ENCODE measurements around the gene SLC17A5. TPM values are rescaled to one million over a fixed set of nuclear protein-coding genes. Genes with fewer than 3 reads are reported as not detected.
A peak's percentile ranks its signal among the peaks of the same experiment; 100 is the strongest.

SLC17A5 gene, protein sequence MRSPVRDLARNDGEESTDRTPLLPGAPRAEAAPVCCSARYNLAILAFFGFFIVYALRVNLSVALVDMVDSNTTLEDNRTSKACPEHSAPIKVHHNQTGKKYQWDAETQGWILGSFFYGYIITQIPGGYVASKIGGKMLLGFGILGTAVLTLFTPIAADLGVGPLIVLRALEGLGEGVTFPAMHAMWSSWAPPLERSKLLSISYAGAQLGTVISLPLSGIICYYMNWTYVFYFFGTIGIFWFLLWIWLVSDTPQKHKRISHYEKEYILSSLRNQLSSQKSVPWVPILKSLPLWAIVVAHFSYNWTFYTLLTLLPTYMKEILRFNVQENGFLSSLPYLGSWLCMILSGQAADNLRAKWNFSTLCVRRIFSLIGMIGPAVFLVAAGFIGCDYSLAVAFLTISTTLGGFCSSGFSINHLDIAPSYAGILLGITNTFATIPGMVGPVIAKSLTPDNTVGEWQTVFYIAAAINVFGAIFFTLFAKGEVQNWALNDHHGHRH
- polyA plus RNA-seq (2013, experiment 1 of 2), result 7.9 TPM
- polyA plus RNA-seq (2013, experiment 2 of 2), result 8.0 TPM

- no peak within 1 kb of the TSS for H2AK5ac ChIP-seq (ENCODE audit: low read depth, low read length)
- H4K8ac ChIP-seq (ENCODE audit: low read depth, low read length), result no peak within 1 kb of the TSS
- DNase-seq (ENCODE audit: low spot score), result peak; percentile 89
- no CpG with 5 or more reads among the region's 90 CpGs for WGBS, 2 donors (ENCODE audit: extremely low coverage in 2 of 2, insufficient read length in 2 of 2, insufficient replicate concordance in 1 of 2)
- peak within 1 kb of the TSS; percentile 85 for H3K23ac ChIP-seq (ENCODE audit: low read depth, low read length, poor library complexity)
- no peaks in the 10 kb centered on the region for H3K27me3 ChIP-seq (ENCODE audit: control insufficient read depth in 3 of 3, insufficient read depth in 3 of 3, low read depth in 1 of 3, low read length in 3 of 3)
- peak within 1 kb of the TSS; percentile 98 for H3K18ac ChIP-seq (ENCODE audit: low read length)
- H3K4me3 ChIP-seq (ENCODE audit: low read length in 2 of 2), result peak within 1 kb of the TSS; percentile 96 to 98
- H4K91ac ChIP-seq (ENCODE audit: low read depth, low read length, poor library complexity), result no peak within 1 kb of the TSS
- H3K4me1 ChIP-seq (ENCODE audit: control insufficient read depth in 2 of 2, insufficient read depth in 1 of 2, low read depth in 1 of 2, low read length in 2 of 2), result peaks cover 3 to 7% of the 10 kb centered on the region in 2 donors
- H2AFZ ChIP-seq (ENCODE audit: low read length), result peak within 1 kb of the TSS; percentile 100
- H2BK15ac ChIP-seq (ENCODE audit: low read length), result peak within 1 kb of the TSS; percentile 92
- peak within 1 kb of the TSS; percentile 89 for H3K14ac ChIP-seq (ENCODE audit: low read length)
- H3K4ac ChIP-seq (ENCODE audit: low read length), result no peak within 1 kb of the TSS
- H2BK12ac ChIP-seq (ENCODE audit: low read length), result no peak within 1 kb of the TSS
- no peaks in the 10 kb centered on the region for H3K9me3 ChIP-seq (replicated peaks in 1 of 2; ENCODE audit: control insufficient read depth in 2 of 2, insufficient read depth in 1 of 2, low read depth in 1 of 2, low read length in 2 of 2)
- peaks cover 1% of the 10 kb centered on the region for H3K79me1 ChIP-seq (ENCODE audit: low read depth, low read length)
- H3K9ac ChIP-seq (ENCODE audit: low read depth, low read length, poor library complexity), result peak within 1 kb of the TSS; percentile 90
- peak within 1 kb of the TSS; percentile 63 for H3K27ac ChIP-seq (replicated peaks; ENCODE audit: low read length)
- H3K36me3 ChIP-seq (replicated peaks in 1 of 2; ENCODE audit: control insufficient read depth in 2 of 2, insufficient read depth in 2 of 2, low read length in 2 of 2), result peaks cover 0 to 2% of the 10 kb centered on the region in 2 donors
- H2BK120ac ChIP-seq (ENCODE audit: low read depth, low read length), result no peak within 1 kb of the TSS
- H3K4me2 ChIP-seq (ENCODE audit: insufficient read depth, low read length, poor library complexity, severe bottlenecking), result peak within 1 kb of the TSS; percentile 79
- no peak within 1 kb of the TSS for H2BK5ac ChIP-seq (ENCODE audit: low read length)
These were observed at the start of gene SLC17A5 for GRCh38 chr6:73653571-73654424. SLC17A5 (minus strand) TSS chr6:73653992; CDS start chr6:73653886, 106 bp downstream.

DNA sequence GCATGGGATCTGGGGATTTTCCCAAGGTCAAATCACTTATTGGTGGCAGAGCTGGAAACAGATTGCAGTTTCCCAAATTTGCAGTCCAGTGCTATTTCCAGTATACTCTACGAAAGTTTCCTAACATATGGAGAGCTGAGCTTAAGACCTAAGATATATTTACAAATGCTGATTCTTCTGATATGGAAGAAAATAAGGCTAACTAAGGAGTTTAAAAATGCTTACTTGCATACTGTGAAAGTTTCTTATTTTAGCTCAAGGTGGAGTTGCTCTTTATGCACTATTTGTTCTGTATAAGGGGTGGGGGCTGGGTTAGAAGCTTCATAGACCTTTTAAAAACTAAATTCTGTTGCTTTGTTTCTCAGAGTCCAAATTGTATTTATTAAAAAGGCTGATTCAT is 49.7 kb upstream of the SLC17A5 start:
- Histone ChIP-seq H2BK15ac (ENCODE audit: low read length) (no peak overlapping the region), H3K4ac (ENCODE audit: low read length) (no peak overlapping the region), H3K23ac (ENCODE audit: low read depth, low read length, poor library complexity) (no peak overlapping the region), H3K27ac (replicated peaks; ENCODE audit: low read length) (no peak overlapping the region), H3K4me1 (ENCODE audit: control insufficient read depth in 2 of 2, insufficient read depth in 1 of 2, low read depth in 1 of 2, low read length in 2 of 2) (no peaks in the 10 kb centered on the region), H2BK5ac (ENCODE audit: low read length) (no peak overlapping the region), H3K79me1 (ENCODE audit: low read depth, low read length) (no peaks in the 10 kb centered on the region), H3K4me2 (ENCODE audit: insufficient read depth, low read length, poor library complexity, severe bottlenecking) (no peak overlapping the region), H2AFZ (ENCODE audit: low read length) (no peak overlapping the region), H4K8ac (ENCODE audit: low read depth, low read length) (no peak overlapping the region), H4K91ac (ENCODE audit: low read depth, low read length, poor library complexity) (no peak overlapping the region), H2BK120ac (ENCODE audit: low read depth, low read length) (no peak overlapping the region), H3K14ac (ENCODE audit: low read length) (no peak overlapping the region), H3K27me3 (ENCODE audit: control insufficient read depth in 3 of 3, insufficient read depth in 3 of 3, low read depth in 1 of 3, low read length in 3 of 3) (peaks cover 0 to 3% (median 0%) of the 10 kb centered on the region in 3 experiments), H3K9ac (ENCODE audit: low read depth, low read length, poor library complexity) (no peak overlapping the region), H3K4me3 (ENCODE audit: low read length in 2 of 2) (no peak overlapping the region), H3K9me3 (replicated peaks in 1 of 2; ENCODE audit: control insufficient read depth in 2 of 2, insufficient read depth in 1 of 2, low read depth in 1 of 2, low read length in 2 of 2) (peaks cover 0 to 1% of the 10 kb centered on the region in 2 donors), H3K36me3 (replicated peaks in 1 of 2; ENCODE audit: control insufficient read depth in 2 of 2, insufficient read depth in 2 of 2, low read length in 2 of 2) (no peaks in the 10 kb centered on the region), H2BK12ac (ENCODE audit: low read length) (no peak overlapping the region), H3K18ac (ENCODE audit: low read length) (no peak overlapping the region), H2AK5ac (ENCODE audit: low read depth, low read length) (no peak overlapping the region)
- DNase-seq (ENCODE audit: low spot score), result no peak
- WGBS, 2 donors (ENCODE audit: extremely low coverage in 2 of 2, insufficient read length in 2 of 2, insufficient replicate concordance in 1 of 2), result no CpG with 5 or more reads among the region's 1 CpG

DNA sequence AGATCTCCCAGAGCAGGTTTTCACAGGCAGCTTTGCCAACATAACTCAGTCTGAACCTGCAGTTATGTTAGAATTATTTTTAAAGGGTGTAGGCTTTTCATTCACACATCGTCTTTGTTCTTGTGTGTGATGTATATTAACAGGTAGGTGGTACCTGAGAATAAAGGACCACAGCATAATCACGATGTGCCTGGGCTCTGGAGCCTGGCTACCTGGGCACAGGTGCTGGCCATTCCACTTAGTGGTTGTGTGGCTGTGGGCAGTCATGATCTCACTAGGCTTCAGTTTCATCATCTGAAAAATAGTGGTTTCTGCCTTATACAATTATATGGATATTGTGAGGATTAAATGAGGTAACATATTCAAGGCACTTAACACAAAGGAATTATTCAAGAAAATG is 48.7 kb upstream of the SLC17A5 start:
- no peak overlapping the region for H2BK120ac ChIP-seq (ENCODE audit: low read depth, low read length)
- no peak overlapping the region for H3K4ac ChIP-seq (ENCODE audit: low read length)
- no peak for DNase-seq (ENCODE audit: low spot score)

More for the DNA sequence above, 48.7 kb upstream of the SLC17A5 start:
- H2BK5ac ChIP-seq (ENCODE audit: low read length), result no peak overlapping the region
- H2AFZ ChIP-seq (ENCODE audit: low read length), result no peak overlapping the region
- no peak overlapping the region for H2AK5ac ChIP-seq (ENCODE audit: low read depth, low read length)
- no peaks in the 10 kb centered on the region for H3K79me1 ChIP-seq (ENCODE audit: low read depth, low read length)
- peaks cover 0 to 10% (median 0%) of the 10 kb centered on the region in 3 experiments for H3K27me3 ChIP-seq (ENCODE audit: control insufficient read depth in 3 of 3, insufficient read depth in 3 of 3, low read depth in 1 of 3, low read length in 3 of 3)
- no peak overlapping the region for H2BK12ac ChIP-seq (ENCODE audit: low read length)
- no peak overlapping the region for H3K9ac ChIP-seq (ENCODE audit: low read depth, low read length, poor library complexity)
- no peak overlapping the region for H2BK15ac ChIP-seq (ENCODE audit: low read length)
- no peaks in the 10 kb centered on the region for H3K4me1 ChIP-seq (ENCODE audit: control insufficient read depth in 2 of 2, insufficient read depth in 1 of 2, low read depth in 1 of 2, low read length in 2 of 2)
- H3K9me3 ChIP-seq (replicated peaks in 1 of 2; ENCODE audit: control insufficient read depth in 2 of 2, insufficient read depth in 1 of 2, low read depth in 1 of 2, low read length in 2 of 2), result peaks cover 0 to 1% of the 10 kb centered on the region in 2 donors
- WGBS, 2 donors (ENCODE audit: extremely low coverage in 2 of 2, insufficient read length in 2 of 2, insufficient replicate concordance in 1 of 2), result no CpG with 5 or more reads among the region's 2 CpGs
- no peak overlapping the region for H3K4me3 ChIP-seq (ENCODE audit: low read length in 2 of 2)
- no peak overlapping the region for H3K23ac ChIP-seq (ENCODE audit: low read depth, low read length, poor library complexity)
- H3K14ac ChIP-seq (ENCODE audit: low read length), result no peak overlapping the region
- no peak overlapping the region for H4K91ac ChIP-seq (ENCODE audit: low read depth, low read length, poor library complexity)
- no peak overlapping the region for H3K4me2 ChIP-seq (ENCODE audit: insufficient read depth, low read length, poor library complexity, severe bottlenecking)
- H4K8ac ChIP-seq (ENCODE audit: low read depth, low read length), result no peak overlapping the region
- no peaks in the 10 kb centered on the region for H3K36me3 ChIP-seq (replicated peaks in 1 of 2; ENCODE audit: control insufficient read depth in 2 of 2, insufficient read depth in 2 of 2, low read length in 2 of 2)
- no peak overlapping the region for H3K18ac ChIP-seq (ENCODE audit: low read length)
- no peak overlapping the region for H3K27ac ChIP-seq (replicated peaks; ENCODE audit: low read length)

Data from neuronal stem cell (in vitro differentiated cells).